Fibroblast of skin of left biceps (primary cell): ENCODE measurements around the gene ONECUT3.
"Not testable (repeated sequence)": the region's sequence is repeated elsewhere in the genome, so short reads cannot be mapped to it uniquely, and the experiment has no call there.

ENCODE experiments used
- DNase-seq, 2 experiments: peaks; one replicate each; pipeline ENCODE4 v3.0.0-alpha.2; 2013; ENCODE audit warnings: low read depth in 2 of 2

ONECUT3 gene

DNA sequence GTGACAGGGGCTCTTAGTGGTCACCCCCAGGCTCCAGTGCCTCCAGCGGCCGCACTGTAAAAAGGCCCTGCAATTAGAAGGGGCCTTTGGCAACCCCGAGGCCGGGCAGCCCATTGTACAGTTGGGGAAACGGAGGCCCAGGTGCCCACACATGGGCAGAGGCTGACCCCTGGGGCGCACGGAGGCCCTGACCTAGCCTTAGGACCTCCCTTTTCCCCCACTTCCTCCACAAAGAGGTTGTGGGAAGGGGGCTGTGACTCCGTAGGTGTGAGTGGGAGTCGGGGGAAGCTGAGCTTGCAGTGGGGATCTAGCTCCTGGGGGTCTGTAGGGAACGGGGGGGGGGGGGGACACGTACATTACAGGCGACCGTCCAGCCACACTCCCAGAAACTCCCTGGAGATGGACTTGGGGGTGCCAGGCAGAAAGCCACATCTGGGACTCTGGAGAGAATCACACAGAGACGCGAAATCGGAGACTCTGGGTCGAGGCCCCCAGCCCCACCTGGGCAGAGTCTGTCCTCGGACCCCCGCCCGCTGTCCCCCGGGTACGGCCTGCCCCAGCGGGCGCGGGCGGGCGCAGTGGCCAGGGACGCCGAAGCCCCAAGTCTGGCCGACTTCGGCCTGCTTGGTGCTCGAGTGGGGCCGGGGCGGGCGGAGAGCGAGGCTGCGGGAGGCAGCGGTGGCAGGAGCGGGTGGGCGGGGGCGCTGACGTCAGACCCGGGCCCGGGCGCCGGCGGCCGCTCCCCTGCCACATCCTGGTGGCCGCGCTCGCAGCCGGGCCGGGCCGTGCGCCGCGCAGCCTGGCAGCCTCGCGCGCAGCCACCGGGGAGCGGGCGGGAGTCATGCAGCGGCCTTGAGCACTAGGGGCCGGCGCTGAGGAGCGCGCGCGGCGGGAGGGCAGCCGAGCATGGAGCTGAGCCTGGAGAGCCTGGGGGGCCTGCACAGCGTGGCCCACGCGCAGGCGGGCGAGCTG, at the start of gene ONECUT3:
Gene ONECUT3, plus strand, starts transcription at position 750 of the 972 bp plus-strand sequence. Its CDS starts 157 bp downstream, at position 907.
- DNase-seq = no peak

- DNase-seq = no peak
These were observed 49.0 kb upstream of the ONECUT3 start for GRCh38 chr19:1704339-1704738.

DNA sequence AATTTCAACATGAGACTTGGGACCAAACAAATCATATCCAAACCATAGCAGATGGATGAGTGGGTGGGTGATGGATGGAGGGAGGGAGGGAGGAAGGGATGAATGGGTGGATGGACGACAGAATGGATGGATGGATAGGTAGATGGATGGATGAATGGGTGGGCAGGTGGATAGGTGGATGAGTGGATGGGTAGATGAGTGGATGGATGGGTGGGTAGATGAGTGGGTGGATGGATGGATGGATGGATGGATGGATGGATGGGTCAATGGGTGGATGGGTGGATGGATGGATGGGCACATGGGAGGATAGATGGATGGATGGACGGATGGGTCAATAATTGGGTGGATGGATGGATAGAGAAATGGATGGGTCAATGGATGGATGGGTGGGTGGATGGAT, 47.9 kb upstream of the ONECUT3 start:
- no peak for DNase-seq

GRCh38 chr19:1706646-1707045, 46.7 kb upstream of the ONECUT3 start:
- not testable (repeated sequence) for DNase-seq

- DNase-seq = no peak
These were observed 46.1 kb upstream of the ONECUT3 start for GRCh38 chr19:1707240-1707639.

DNA sequence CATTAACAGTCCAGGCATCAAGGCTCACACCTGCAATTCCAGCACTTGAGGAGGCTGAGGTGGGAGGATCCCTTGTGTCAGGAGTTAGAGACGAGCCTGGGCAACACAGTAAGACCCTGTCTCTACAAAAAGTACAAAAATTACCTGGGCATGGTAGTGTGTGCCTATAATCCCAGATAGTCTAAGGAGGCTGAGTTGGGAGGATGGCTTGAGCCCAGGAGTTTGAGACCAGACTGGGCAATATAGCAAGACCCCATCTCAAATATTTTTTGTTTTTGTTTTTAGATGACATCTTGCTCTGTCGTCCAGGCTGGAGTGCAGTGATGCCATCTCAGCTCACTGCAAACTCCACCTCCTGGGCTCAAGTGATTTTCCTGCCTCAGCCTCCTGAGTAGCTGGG, 40.1 kb upstream of the ONECUT3 start:
- DNase-seq = no peak

DNA sequence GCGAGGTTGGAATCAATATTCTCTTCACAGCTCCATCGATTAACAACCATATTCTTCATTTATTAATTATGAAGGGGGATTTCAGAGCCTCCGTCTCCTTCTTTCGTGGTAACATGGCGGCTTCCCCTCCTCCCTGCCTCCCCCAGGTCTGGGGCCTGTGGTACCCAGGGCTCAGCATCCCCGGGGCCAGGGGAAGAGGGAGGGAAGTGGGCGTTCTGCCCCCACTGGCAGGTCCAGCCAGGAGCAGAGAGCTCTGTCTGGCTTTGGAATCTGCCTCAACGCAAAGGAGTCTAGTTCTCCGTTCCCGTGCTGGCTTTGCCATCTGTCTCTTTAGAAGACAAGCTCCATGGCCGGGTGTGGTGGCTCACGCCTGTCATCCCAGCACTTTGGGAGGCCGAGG, 37.8 kb upstream of the ONECUT3 start:
- DNase-seq = no peak

DNA sequence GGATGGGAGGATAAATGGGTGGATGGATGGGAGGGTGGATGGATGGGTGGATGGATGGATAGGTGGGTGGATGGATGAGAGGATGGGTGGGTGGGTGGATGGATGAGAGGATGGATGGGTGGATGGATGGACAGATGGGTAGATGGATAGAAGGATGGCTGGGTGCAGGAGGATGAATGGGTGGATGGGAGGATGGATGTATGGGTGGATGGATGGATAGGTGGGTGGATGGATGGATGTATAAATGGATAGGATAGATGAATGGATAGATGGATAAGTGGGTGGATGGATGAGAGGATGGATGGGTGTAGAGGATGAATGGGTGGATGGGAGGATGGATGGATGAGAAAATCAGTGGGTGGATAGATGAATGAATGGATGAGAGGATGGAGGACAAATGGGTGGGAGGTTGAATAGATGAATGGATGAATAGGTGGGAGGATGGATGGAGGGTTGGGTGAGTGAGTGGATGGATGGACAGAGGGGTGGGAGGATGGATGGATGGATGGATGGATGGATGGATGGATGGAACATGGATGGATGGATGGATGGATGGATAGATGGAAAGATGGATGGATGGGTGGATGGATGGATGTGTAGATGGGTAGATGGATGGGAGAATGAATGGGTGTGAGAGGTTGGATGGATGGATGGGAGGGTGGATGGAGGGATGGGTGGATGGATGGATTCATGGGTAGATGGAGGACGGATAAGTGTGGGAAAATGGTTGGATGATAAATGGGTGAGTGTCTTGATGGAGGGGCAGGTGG, 35.9 kb upstream of the ONECUT3 start:
- no peak for DNase-seq

- DNase-seq = no peak
These were observed 35.4 kb upstream of the ONECUT3 start for GRCh38 chr19:1717970-1718264.

DNA sequence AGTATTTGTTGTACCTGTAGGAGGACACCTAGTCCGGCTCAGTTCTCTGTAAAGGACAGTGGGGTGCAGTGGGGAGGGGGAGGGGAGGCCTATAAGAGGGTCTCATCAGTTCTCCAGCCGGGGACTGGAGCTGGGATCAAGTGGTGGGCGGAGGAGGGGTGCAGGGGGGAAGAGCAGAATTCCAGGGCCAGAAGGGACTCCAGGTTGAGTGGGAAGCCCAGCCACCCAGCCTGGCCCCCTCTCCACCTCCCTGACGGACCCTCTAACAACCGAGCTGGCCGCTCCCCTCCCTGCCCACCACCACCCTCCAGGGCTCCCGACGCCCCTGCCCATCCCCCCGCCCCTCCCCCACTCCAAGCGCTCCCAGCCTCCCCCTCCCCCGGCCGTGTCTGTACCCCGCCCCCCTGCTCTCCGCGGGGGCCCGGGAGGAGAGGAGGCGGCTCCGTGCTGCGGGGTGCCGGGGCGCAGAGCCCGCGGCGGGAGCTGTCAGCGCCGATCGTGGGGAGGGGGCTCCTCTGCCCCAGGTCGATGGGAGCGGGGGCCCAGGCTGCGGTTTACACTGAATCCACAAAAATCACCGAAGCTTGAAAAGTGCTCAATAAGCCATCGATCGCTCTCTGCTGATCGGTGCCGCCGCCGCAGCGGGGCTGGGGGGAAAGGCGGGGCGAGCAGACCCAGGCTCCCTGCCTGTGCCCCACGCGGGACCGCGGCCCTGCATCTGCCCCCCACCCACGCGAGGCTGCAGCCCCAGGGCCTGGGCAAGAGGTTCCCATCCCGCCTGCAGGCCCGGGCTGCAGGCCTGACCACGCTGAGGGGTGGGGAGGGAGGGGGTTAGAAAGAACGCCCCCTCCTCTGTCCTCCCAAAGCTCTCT, 34.6 kb upstream of the ONECUT3 start:
- no peak for DNase-seq

GRCh38 chr19:1719519-1719918, 33.8 kb upstream of the ONECUT3 start:
- no peak for DNase-seq

GRCh38 chr19:1720237-1720636, 33.1 kb upstream of the ONECUT3 start:
- no peak for DNase-seq

DNA sequence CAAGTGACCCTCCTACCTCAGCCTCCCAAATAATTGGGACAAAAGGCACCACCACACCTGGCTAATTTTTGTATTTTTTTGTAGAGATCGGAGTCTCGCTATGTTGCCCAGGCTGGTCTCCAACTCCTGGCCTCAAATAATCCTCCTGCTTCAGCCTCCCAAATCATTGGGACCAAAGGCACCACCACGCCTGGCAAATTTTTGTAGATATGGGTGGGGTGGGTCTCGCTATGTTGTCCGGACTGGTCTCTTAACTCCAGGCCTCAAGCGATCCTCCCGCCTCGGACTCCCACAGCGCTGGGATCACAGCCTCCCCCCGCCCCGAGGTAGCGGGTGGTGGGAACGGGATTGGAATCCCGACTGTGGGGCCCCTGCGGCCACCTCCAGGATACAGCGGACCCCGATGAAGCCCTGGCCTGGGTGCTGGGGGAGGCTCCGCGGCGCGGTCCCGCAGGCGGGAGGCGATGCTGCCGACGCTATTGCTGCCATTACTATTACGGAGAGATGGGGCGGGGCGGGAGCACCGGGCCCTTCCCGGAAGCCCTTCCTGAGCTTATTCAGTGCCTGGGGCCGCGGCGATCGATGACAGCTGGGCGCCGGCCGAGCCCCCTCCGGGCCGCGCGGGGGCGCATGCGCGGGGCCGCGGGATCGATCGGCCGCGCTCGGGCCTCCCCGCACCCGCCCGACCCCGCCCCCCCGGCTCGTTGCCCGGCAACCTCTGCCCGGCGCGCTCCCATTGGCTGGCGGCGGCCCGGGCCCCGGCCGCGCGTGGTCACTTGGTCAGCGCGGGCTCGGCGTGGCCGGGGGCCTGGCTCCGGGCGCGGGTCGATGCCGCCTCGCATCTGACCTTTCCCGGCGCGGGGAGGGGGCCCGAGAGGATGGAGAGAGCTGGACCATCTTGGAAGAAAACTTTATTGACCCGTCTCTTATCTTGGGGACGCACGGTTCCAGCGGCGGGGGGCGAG, 27.9 kb upstream of the ONECUT3 start:
- peak; percentile 20 to 26 for DNase-seq

- DNase-seq = no peak
These were observed 24.3 kb upstream of the ONECUT3 start for GRCh38 chr19:1728816-1729567.

DNA sequence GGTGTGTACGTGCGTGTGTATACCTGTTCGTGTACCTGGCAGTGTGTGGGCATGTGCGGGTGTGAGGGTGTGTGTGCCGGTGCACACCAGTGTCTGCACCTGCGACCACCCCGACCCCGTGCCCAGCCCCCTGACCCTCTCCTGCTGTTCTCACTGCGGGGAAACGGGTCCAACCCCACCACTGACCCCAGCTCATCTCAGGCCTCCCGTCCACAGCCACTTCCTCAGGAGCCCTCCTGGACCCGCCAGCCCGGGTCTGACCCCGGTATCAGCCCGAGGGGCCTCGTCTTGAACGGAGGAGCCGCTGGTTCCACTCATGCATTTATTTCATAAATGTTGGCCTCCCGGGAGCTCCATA, 23.8 kb upstream of the ONECUT3 start:
- no peak for DNase-seq

DNA sequence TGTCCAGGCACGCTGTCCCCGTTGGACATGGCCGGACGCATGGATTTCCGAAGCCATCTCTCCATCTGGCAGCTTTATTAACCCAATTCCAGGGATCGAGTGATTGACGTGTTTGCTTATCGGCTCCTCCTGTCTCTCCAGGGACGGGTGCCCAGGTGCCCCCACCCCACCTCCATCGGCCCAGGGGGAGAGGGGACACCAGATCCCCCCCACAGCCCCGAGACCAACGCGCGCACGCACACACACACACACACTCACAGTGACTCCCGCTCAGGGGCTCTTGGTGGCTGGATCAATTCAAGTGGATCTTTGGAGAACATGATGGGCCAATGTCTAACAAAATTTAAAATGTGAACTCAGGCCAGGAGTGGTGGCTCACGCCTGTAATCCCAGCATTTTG, 23.1 kb upstream of the ONECUT3 start:
- DNase-seq = no peak

GRCh38 chr19:1734321-1734966, 18.9 kb upstream of the ONECUT3 start:
- no peak for DNase-seq

DNA sequence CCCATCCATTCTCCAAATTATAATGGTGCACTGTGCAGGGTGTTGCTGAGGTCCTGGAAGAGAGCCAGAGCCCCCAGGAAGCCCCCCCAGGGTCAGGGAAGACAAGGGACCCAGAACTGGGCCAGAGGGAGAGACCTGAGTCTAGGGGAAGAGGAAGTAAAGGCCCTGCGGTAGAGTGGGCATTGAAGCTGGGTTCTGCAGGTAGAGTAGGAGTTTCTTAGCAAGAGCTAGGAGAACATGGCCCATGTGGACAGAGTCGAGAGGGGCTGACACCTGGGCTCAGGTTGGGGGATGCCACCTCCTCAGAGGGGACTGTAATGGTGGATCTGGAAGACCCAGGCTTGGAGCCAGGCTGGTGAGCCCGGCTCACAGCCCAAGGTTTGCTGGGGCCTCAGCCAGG, 17.0 kb upstream of the ONECUT3 start:
- DNase-seq = no peak

DNA sequence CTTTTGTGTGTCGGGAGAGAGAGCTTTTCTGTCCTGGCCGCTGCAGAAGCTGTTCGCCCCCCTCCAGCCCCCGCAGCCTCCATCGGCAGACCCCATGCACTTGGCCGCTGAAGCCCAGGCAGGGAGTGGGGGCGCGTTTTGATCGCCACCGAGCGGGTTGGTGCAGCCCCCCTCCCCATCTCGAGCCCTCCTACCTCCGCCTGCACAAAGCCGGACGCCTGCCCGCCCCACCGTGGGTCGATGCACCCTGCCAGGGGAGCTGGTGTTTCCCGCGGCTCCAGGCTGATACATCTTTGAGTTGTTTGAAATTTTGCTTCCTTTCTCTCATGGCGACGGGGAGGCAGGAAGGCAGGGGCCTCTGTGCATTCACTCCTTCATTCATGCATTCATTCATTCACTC, 16.4 kb upstream of the ONECUT3 start:
- DNase-seq = no peak
